Endothelial cell of umbilical vein (primary cell): ENCODE data around the gene PRKAB2. TPM values are rescaled to one million over a fixed set of nuclear protein-coding genes. Genes with fewer than 3 reads are reported as not detected.

Experiments used
- BruUV-seq: library from RNA; stranded (reverse); fragments of 400-500 nt; replicated peaks from 2 replicates; lab custom pipeline; 2021; lab: Mats Ljungman, UMichigan
- CTCF ChIA-PET: fragments of 300-600, 350-600 bp; sonication (Branson Sonifier 250); formaldehyde crosslinking; loops from one replicate; lab custom pipeline; 2021; ENCODE audit warnings: antibody characterized with exemption, inconsistent platforms; lab: Charles Lee
- POLR2A ChIA-PET: fragments of 300-600, 350-600 bp; sonication (Branson Sonifier 250); formaldehyde crosslinking; loops from one replicate; lab custom pipeline; 2021; ENCODE audit warnings: antibody characterized with exemption, inconsistent platforms; lab: Charles Lee
- DNase-seq: peaks from one replicate; pipeline ENCODE4 v3.0.0-alpha.2; 2011; ENCODE audit warnings: low read depth, low spot score
- FAIRE-seq: peaks from 2 replicates; lab custom pipeline; 2011; peaks lifted over from hg19 to GRCh38; lab: Jason Lieb, UNC
- H2AFZ ChIP-seq: 2 replicates; pipeline ENCODE4 v1.6.0; 2012; ENCODE audit warnings: low read depth, low read length, control low read depth, inconsistent platforms
- H3K27ac ChIP-seq: 2 replicates; pipeline ENCODE4 v1.5.1; 2011; ENCODE audit warnings: low read depth, mild to moderate bottlenecking, control low read depth, low read length, moderate library complexity; ENCODE audit not compliant: insufficient read depth
- H3K27me3 ChIP-seq, 2 experiments: 2 replicates each; pipeline versions ENCODE4 v1.6.0 to v1.6.1; 2011; ENCODE audit warnings: low read length in 2 of 2, mixed read lengths in 1 of 2; ENCODE audit not compliant: control insufficient read depth in 2 of 2, insufficient read depth in 2 of 2
- H3K36me3 ChIP-seq, 2 experiments: 2 replicates in 1 of 2; 3 replicates in 1 of 2; pipeline ENCODE4 v1.5.1; 2011; ENCODE audit warnings: low read length in 2 of 2, mild to moderate bottlenecking in 1 of 2, moderate library complexity in 1 of 2; ENCODE audit not compliant: control insufficient read depth in 2 of 2, insufficient read depth in 2 of 2; ENCODE audit errors: extremely low read depth in 1 of 2
- H3K4me1 ChIP-seq: 3 replicates; pipeline ENCODE4 v1.5.1; 2011; ENCODE audit warnings: mild to moderate bottlenecking, low read length; ENCODE audit not compliant: control insufficient read depth, insufficient read depth; ENCODE audit errors: extremely low read depth
- H3K4me2 ChIP-seq: 2 replicates; pipeline ENCODE4 v1.6.1; 2011; ENCODE audit warnings: low read length, control low read depth, mixed read lengths; ENCODE audit not compliant: insufficient read depth
- H3K4me3 ChIP-seq, 3 experiments: fragments of 200-600 bp in 1 of 3; sonication (generic), shearing (Covaris generic) in 1 of 3; replicated peaks in 1 of 3; 2 replicates each; pipeline ENCODE4 v1.5.1; 2011 to 2016; ENCODE audit warnings: control low read depth in 3 of 3, low read length in 3 of 3, mild to moderate bottlenecking in 2 of 3, inconsistent platforms in 1 of 3, low read depth in 1 of 3, moderate library complexity in 1 of 3; ENCODE audit not compliant: insufficient read depth in 1 of 3
- H3K79me2 ChIP-seq: 2 replicates; pipeline ENCODE4 v1.6.0; 2012; ENCODE audit warnings: low read length, inconsistent platforms; ENCODE audit not compliant: control insufficient read depth, insufficient read depth
- H3K9ac ChIP-seq: replicated peaks from 2 replicates; pipeline ENCODE3; 2011; ENCODE audit warnings: low read length, control low read depth; ENCODE audit not compliant: insufficient read depth; ENCODE audit errors: extremely low read depth
- H3K9me1 ChIP-seq: replicated peaks from 3 replicates; pipeline ENCODE4 v1.6.0; 2011; ENCODE audit warnings: mild to moderate bottlenecking, low read length; ENCODE audit not compliant: control insufficient read depth, insufficient read depth; ENCODE audit errors: extremely low read depth
- H3K9me3 ChIP-seq: replicated peaks from 2 replicates; pipeline ENCODE4 v1.5.1; 2012; ENCODE audit warnings: low read length, inconsistent platforms; ENCODE audit not compliant: control insufficient read depth, insufficient read depth
- H4K20me1 ChIP-seq: replicated peaks from 2 replicates; pipeline ENCODE3; 2011; ENCODE audit warnings: mild to moderate bottlenecking, low read length; ENCODE audit not compliant: control insufficient read depth, insufficient read depth; ENCODE audit errors: extremely low read depth
- CTCF ChIP-seq, 2 donors: IDR thresholded peaks; 1 replicate in 1 of 2; 2 replicates in 1 of 2; pipeline ENCODE4 v1.5.1; 2011; ENCODE audit warnings: low read length in 2 of 2, mild to moderate bottlenecking in 2 of 2, moderate library complexity in 2 of 2, control low read depth in 1 of 2, inconsistent platforms in 1 of 2, low read depth in 1 of 2; ENCODE audit not compliant: insufficient read depth in 1 of 2; ENCODE audit errors: extremely low read depth in 1 of 2
- EZH2 ChIP-seq: IDR thresholded peaks from 2 replicates; pipeline ENCODE4 v1.6.1; 2012; ENCODE audit warnings: borderline replicate concordance, low read depth, mild to moderate bottlenecking, moderate library complexity, low read length, inconsistent platforms; ENCODE audit not compliant: severe bottlenecking
- FOS ChIP-seq: IDR thresholded peaks from 2 replicates; pipeline ENCODE4 v1.6.1; 2011; ENCODE audit warnings: mild to moderate bottlenecking, low read length, moderate library complexity, borderline replicate concordance; ENCODE audit not compliant: insufficient read depth
- GATA2 ChIP-seq: IDR thresholded peaks from 2 replicates; pipeline ENCODE4 v1.7.0; 2011; ENCODE audit warnings: low read depth, mild to moderate bottlenecking, moderate library complexity, mixed read lengths, low read length; ENCODE audit not compliant: insufficient read length, insufficient read depth
- JUN ChIP-seq: IDR thresholded peaks from 2 replicates; pipeline ENCODE4 v1.6.1; 2011; ENCODE audit warnings: borderline replicate concordance, low read depth; ENCODE audit not compliant: insufficient read length, insufficient read depth
- MAX ChIP-seq: IDR thresholded peaks from 2 replicates; pipeline ENCODE4 v1.6.1; 2011; ENCODE audit not compliant: insufficient read depth, insufficient read length
- MYC ChIP-seq: IDR thresholded peaks from one replicate; pipeline ENCODE4 v1.6.1; 2011; ENCODE audit warnings: mild to moderate bottlenecking, low read depth, low read length
- POLR2A ChIP-seq: IDR thresholded peaks from 2 replicates; pipeline ENCODE4 v1.6.1; 2012; ENCODE audit warnings: low read depth, mild to moderate bottlenecking, control low read depth, low read length
- POLR2AphosphoS5 ChIP-seq: IDR thresholded peaks from 2 replicates; pipeline ENCODE4 v1.6.1; 2012; ENCODE audit warnings: low read depth, mild to moderate bottlenecking, control low read depth, low read length, moderate library complexity; ENCODE audit not compliant: insufficient read depth
- dilution Hi-C: fragments of 300-500 bp; cut with MboI; formaldehyde crosslinking; loops from one replicate; pipeline ENCODE4 v1.15.0; 2019; ENCODE audit warnings: low sequenced_read_pairs; ENCODE audit not compliant: extremely low pct_ligation_motif_present
- intact Hi-C: fragments of 100-400 bp; cut with micrococcal nuclease; formaldehyde crosslinking; loops from one replicate; pipeline ENCODE4 v1.10.0; 2022
- polyA plus RNA-seq, 4 experiments: library from polyadenylated mRNA; depleted of rRNA in 3 of 4; stranded (reverse) in 3 of 4; unstranded in 1 of 4; fragments of >200 nt; gene quantifications; 2 replicates each; pipeline versions ENCODE4 v1.2.1 to v1.2.3, GENCODE V29; 2011 to 2012; ENCODE audit warnings: missing spikeins in 1 of 4
- total RNA-seq: library from RNA; stranded (reverse); gene quantifications from 2 replicates; pipeline ENCODE4 v1.2.3, GENCODE V29; 2021

Gene PRKAB2
- total and polyA plus RNA-seq, 2 donors (not counting 3 experiments of a cell fraction or from before 2014, with no cell fraction given), result 6.2 to 7.4 TPM

- intact Hi-C loops, result no loop called here
- no peak for TF ChIP-seq MAX
- TF ChIP-seq EZH2, result no peak
- TF ChIP-seq FOS, result no peak
- no peak for TF ChIP-seq MYC
- TF ChIP-seq POLR2A, result no peak
- TF ChIP-seq CTCF (IDR thresholded peaks at IDR 0.05; ENCODE audit: extremely low read depth in 1 of 2, insufficient read depth in 1 of 2, low read depth in 1 of 2, low read length in 2 of 2), result no peak
- TF ChIP-seq GATA2, result no peak
- no peak for TF ChIP-seq JUN
- no peak for TF ChIP-seq POLR2AphosphoS5
- POLR2A ChIA-PET, result no interaction called here
- FAIRE-seq, result no peak
- H3K27ac ChIP-seq, result no peak overlapping the region
- BruUV-seq, result no TSS peak
- no peaks in the 10 kb centered on the region for H3K79me2 ChIP-seq
- H3K9ac ChIP-seq, result no peak overlapping the region
- no peak overlapping the region for H3K4me3 ChIP-seq
- H3K36me3 ChIP-seq, result no peaks in the 10 kb centered on the region
- H3K4me2 ChIP-seq, result no peak overlapping the region
- dilution Hi-C loops, result no loop called here
- no peaks in the 10 kb centered on the region for H4K20me1 ChIP-seq
- no peak overlapping the region for H2AFZ ChIP-seq
- CTCF ChIA-PET, result interaction anchor here (1.1 kb wide), 1 partner anchor 72 kb away, joined by 3 read pairs; no protein-coding TSS in a partner anchor
- no peaks in the 10 kb centered on the region for H3K9me1 ChIP-seq
- no peaks in the 10 kb centered on the region for H3K4me1 ChIP-seq
- DNase-seq, result no peak
- no peaks in the 10 kb centered on the region for H3K27me3 ChIP-seq
- no peaks in the 10 kb centered on the region for H3K9me3 ChIP-seq
Measured at GRCh38 chr1:147201786-147202185, 29.5 kb upstream of the PRKAB2 start.
